ENCODE results near the gene TNNI2. TPM values are rescaled to one million over a fixed set of nuclear protein-coding genes. Genes with fewer than 3 reads are reported as not detected.
A peak's percentile ranks its signal among the peaks of the same experiment; 100 is the strongest.
"Not testable (repeated sequence)": the region's sequence is repeated elsewhere in the genome, so short reads cannot be mapped to it uniquely, and the experiment has no call there.

The TNNI2 gene
- 1 to 10 TPM in 1 of 2 donors, not detected in 1; 1.4 TPM for total RNA-seq

GRCh38 chr11:1838426-1839144 lies at the start of gene TNNI2:
Gene TNNI2, plus strand, starts transcription at chr11:1838981. Its CDS starts 716 bp downstream, at chr11:1839697.
- peak; percentile 44 for DNase-seq (ENCODE audit: low spot score)
- Mint-ChIP-seq H3K27ac (peak within 1 kb of the TSS in 1 of 2 donors; percentile 48), H3K36me3 (no peaks in the 10 kb centered on the region), H3K9me3 (no peaks in the 10 kb centered on the region), H3K4me1 (ENCODE audit: low read depth in 2 of 2) (peaks cover 4 to 8% of the 10 kb centered on the region in 2 donors), H3K4me3 (no peak within 1 kb of the TSS), H3K27me3 (no peaks in the 10 kb centered on the region)
- ATAC-seq, result no peak

- Mint-ChIP-seq H3K27ac (peak overlapping the region; percentile 93 to 97), H3K9me3 (no peaks in the 10 kb centered on the region), H3K4me3 (peak overlapping the region; percentile 90), H3K27me3 (peaks cover 4 to 6% of the 10 kb centered on the region in 2 donors), H3K36me3 (peaks cover 12% of the 10 kb centered on the region), H3K4me1 (ENCODE audit: low read depth in 2 of 2) (peaks cover 31 to 42% of the 10 kb centered on the region in 2 donors)
- DNase-seq (ENCODE audit: low spot score) (no peak), ATAC-seq (peak; percentile 3 to 52)
These were observed 46.9 kb upstream of the TNNI2 start for GRCh38 chr11:1791912-1792311.

GRCh38 chr11:1792461-1792860 lies 46.3 kb upstream of the TNNI2 start:
- peaks cover 4 to 7% of the 10 kb centered on the region in 2 donors for H3K27me3 Mint-ChIP-seq
- H3K9me3 Mint-ChIP-seq, result no peaks in the 10 kb centered on the region
- H3K36me3 Mint-ChIP-seq, result peaks cover 12% of the 10 kb centered on the region
- peak overlapping the region; percentile 90 for H3K4me3 Mint-ChIP-seq
- ATAC-seq (peak; percentile 87 to 95), DNase-seq (ENCODE audit: low spot score) (peak; percentile 81)
- peak overlapping the region; percentile 93 to 97 for H3K27ac Mint-ChIP-seq
- H3K4me1 Mint-ChIP-seq (ENCODE audit: low read depth in 2 of 2), result peaks cover 30 to 42% of the 10 kb centered on the region in 2 donors

GRCh38 chr11:1793081-1793480 lies 45.7 kb upstream of the TNNI2 start:
- DNase-seq (ENCODE audit: low spot score), result no peak
- Mint-ChIP-seq H3K4me1 (ENCODE audit: low read depth in 2 of 2) (peaks cover 29 to 42% of the 10 kb centered on the region in 2 donors), H3K27me3 (peaks cover 4 to 7% of the 10 kb centered on the region in 2 donors), H3K27ac (peak overlapping the region; percentile 93 to 97), H3K36me3 (peaks cover 12% of the 10 kb centered on the region), H3K9me3 (no peaks in the 10 kb centered on the region), H3K4me3 (peak overlapping the region; percentile 90)
- no peak for ATAC-seq

GRCh38 chr11:1796413-1797011 lies 42.3 kb upstream of the TNNI2 start:
- peaks cover 22 to 36% of the 10 kb centered on the region in 2 donors for H3K4me1 Mint-ChIP-seq (ENCODE audit: low read depth in 2 of 2)
- H3K36me3 Mint-ChIP-seq, result peaks cover 12% of the 10 kb centered on the region
- ATAC-seq, result peak in 1 of 2 donors; percentile 56
- no peak overlapping the region for H3K4me3 Mint-ChIP-seq
- peak overlapping the region; percentile 87 to 97 for H3K27ac Mint-ChIP-seq
- no peak for DNase-seq (ENCODE audit: low spot score)
- no peaks in the 10 kb centered on the region for H3K9me3 Mint-ChIP-seq
- peaks cover 7 to 8% of the 10 kb centered on the region in 2 donors for H3K27me3 Mint-ChIP-seq

GRCh38 chr11:1797391-1798125 lies 41.2 kb upstream of the TNNI2 start:
- ATAC-seq (no peak), DNase-seq (ENCODE audit: low spot score) (no peak)
- Mint-ChIP-seq H3K27ac (peak overlapping the region in 1 of 2 donors; percentile 87), H3K4me1 (ENCODE audit: low read depth in 2 of 2) (peaks cover 15 to 27% of the 10 kb centered on the region in 2 donors), H3K27me3 (peaks cover 7 to 8% of the 10 kb centered on the region in 2 donors), H3K36me3 (peaks cover 9% of the 10 kb centered on the region), H3K4me3 (no peak overlapping the region), H3K9me3 (no peaks in the 10 kb centered on the region)

GRCh38 chr11:1803246-1803645 lies 35.5 kb upstream of the TNNI2 start:
- ATAC-seq (no peak), DNase-seq (ENCODE audit: low spot score) (peak; percentile 61)
- Mint-ChIP-seq H3K9me3 (no peaks in the 10 kb centered on the region), H3K27ac (peak overlapping the region in 1 of 2 donors; percentile 43), H3K36me3 (no peaks in the 10 kb centered on the region), H3K4me3 (no peak overlapping the region), H3K27me3 (peaks cover 6 to 7% of the 10 kb centered on the region in 2 donors), H3K4me1 (ENCODE audit: low read depth in 2 of 2) (peaks cover 0 to 2% of the 10 kb centered on the region in 2 donors)

GRCh38 chr11:1803835-1804519 lies 34.8 kb upstream of the TNNI2 start:
- peak overlapping the region in 1 of 2 donors; percentile 43 for H3K27ac Mint-ChIP-seq
- not testable (repeated sequence) for DNase-seq (ENCODE audit: low spot score); H3K36me3 Mint-ChIP-seq; ATAC-seq; H3K4me1 Mint-ChIP-seq (ENCODE audit: low read depth in 2 of 2); H3K4me3 Mint-ChIP-seq; H3K9me3 Mint-ChIP-seq
- H3K27me3 Mint-ChIP-seq, result peaks cover 3 to 12% of the 10 kb centered on the region in 2 donors

GRCh38 chr11:1805525-1805924 lies 33.3 kb upstream of the TNNI2 start:
- no peaks in the 10 kb centered on the region for H3K9me3 Mint-ChIP-seq
- no peaks in the 10 kb centered on the region for H3K36me3 Mint-ChIP-seq
- no peak for DNase-seq (ENCODE audit: low spot score)
- no peak for ATAC-seq
- peaks cover 0 to 6% of the 10 kb centered on the region in 2 donors for H3K4me1 Mint-ChIP-seq (ENCODE audit: low read depth in 2 of 2)
- H3K4me3 Mint-ChIP-seq, result no peak overlapping the region
- H3K27ac Mint-ChIP-seq, result no peak overlapping the region
- peaks cover 3 to 13% of the 10 kb centered on the region in 2 donors for H3K27me3 Mint-ChIP-seq

GRCh38 chr11:1807264-1807995 lies 31.4 kb upstream of the TNNI2 start:
- Mint-ChIP-seq H3K4me1 (ENCODE audit: low read depth in 2 of 2) (peaks cover 0 to 6% of the 10 kb centered on the region in 2 donors), H3K9me3 (no peaks in the 10 kb centered on the region), H3K36me3 (no peaks in the 10 kb centered on the region), H3K27me3 (peaks cover 3 to 16% of the 10 kb centered on the region in 2 donors), H3K4me3 (no peak overlapping the region), H3K27ac (peak overlapping the region; percentile 35 to 57)
- no peak for ATAC-seq
- no peak for DNase-seq (ENCODE audit: low spot score)

- peaks cover 0 to 4% of the 10 kb centered on the region in 2 donors for H3K4me1 Mint-ChIP-seq (ENCODE audit: low read depth in 2 of 2)
- H3K4me3 Mint-ChIP-seq, result no peak overlapping the region
- no peak for ATAC-seq
These were observed 28.0 kb upstream of the TNNI2 start for GRCh38 chr11:1810761-1811160.

GRCh38 chr11:1812274-1812673 lies 26.5 kb upstream of the TNNI2 start:
- peaks cover 3 to 24% of the 10 kb centered on the region in 2 donors for H3K27me3 Mint-ChIP-seq
- no peak overlapping the region for H3K4me3 Mint-ChIP-seq
- ATAC-seq (no peak), DNase-seq (ENCODE audit: low spot score) (no peak)
- H3K9me3 Mint-ChIP-seq, result no peaks in the 10 kb centered on the region
- peaks cover 0 to 4% of the 10 kb centered on the region in 2 donors for H3K4me1 Mint-ChIP-seq (ENCODE audit: low read depth in 2 of 2)
- H3K27ac Mint-ChIP-seq, result no peak overlapping the region
- no peaks in the 10 kb centered on the region for H3K36me3 Mint-ChIP-seq

More at GRCh38 chr11:1810761-1811160, 28.0 kb upstream of the TNNI2 start:
- H3K9me3 Mint-ChIP-seq, result no peaks in the 10 kb centered on the region
- H3K36me3 Mint-ChIP-seq, result no peaks in the 10 kb centered on the region
- H3K27ac Mint-ChIP-seq, result no peak overlapping the region
- DNase-seq (ENCODE audit: low spot score), result no peak
- peaks cover 3 to 24% of the 10 kb centered on the region in 2 donors for H3K27me3 Mint-ChIP-seq

- H3K4me1 Mint-ChIP-seq (ENCODE audit: low read depth in 2 of 2), result peaks cover 0 to 4% of the 10 kb centered on the region in 2 donors
- DNase-seq (ENCODE audit: low spot score), result no peak
- no peaks in the 10 kb centered on the region for H3K9me3 Mint-ChIP-seq
- ATAC-seq, result no peak
- no peak overlapping the region for H3K27ac Mint-ChIP-seq
- H3K36me3 Mint-ChIP-seq, result no peaks in the 10 kb centered on the region
- no peak overlapping the region for H3K4me3 Mint-ChIP-seq
- H3K27me3 Mint-ChIP-seq, result peaks cover 3 to 22% of the 10 kb centered on the region in 2 donors
These were observed 26.0 kb upstream of the TNNI2 start for GRCh38 chr11:1812801-1813200.
